Activated effector memory CD4-positive, alpha-beta T cell treated with anti-CD3 and anti-CD28 coated beads, Interleukin-2, amount 50 U/mL, for 16 hours (primary cell): ENCODE results near the gene NCKAP5.

Experiments used
- DNase-seq: peaks from one replicate; pipeline ENCODE4 v3.0.0-alpha.2; 2020

Gene NCKAP5

DNA sequence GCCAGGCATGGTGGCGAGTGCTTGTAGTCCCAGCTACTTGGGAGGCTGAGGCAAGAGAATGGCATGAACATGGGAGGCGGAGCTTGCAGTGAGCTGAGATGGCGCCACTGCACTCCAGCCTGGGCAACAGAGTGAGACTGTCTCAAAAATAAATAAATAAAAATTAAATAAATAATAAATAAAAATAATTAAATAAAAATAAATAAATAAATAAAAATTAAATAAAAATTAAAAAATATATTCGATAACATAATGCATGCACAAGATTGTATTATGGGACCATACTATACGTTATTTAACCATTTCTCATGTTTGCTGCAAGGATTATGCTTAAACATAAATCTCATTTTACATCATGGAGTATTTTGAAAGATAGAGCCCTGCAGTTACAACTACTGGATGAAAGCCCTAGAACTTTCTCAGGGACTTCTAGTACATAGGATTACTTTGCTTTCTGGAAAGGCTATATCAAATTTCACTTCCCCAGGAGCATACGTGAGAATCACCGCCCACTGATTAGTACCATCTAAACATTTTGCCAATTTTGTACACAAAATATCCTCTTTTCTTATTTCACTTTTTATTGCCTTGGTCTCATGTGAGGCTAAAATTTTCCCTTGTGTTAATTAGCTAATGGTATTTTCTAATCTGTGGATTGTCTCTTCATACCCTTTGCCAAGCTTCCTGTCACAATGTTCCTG lies 664.0 kb downstream of the NCKAP5 start:
- DNase-seq, result no peak

GRCh38 chr2:132902626-132903025 lies 665.6 kb downstream of the NCKAP5 start:
- DNase-seq, result no peak

GRCh38 chr2:132901661-132902060 lies 666.6 kb downstream of the NCKAP5 start:
- DNase-seq, result no peak

DNA sequence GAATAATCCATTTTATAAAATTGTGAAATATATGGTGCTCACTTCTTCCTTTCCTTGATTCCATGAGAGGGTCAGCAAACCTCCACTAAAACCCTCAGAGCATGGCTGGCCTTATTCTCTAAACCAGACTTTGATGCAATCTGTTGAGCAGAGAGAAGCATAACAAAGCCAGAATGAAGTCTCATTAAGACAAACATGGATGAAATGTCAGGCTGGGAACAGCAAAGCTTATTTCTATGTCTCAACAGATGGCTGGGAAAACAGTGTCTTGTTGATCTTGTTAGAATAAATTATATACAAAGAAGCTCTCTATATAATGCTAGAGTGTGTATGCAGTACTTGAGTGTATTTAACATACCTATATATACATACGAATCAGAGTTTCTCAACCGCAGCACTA lies 671.2 kb downstream of the NCKAP5 start:
- DNase-seq, result no peak

DNA sequence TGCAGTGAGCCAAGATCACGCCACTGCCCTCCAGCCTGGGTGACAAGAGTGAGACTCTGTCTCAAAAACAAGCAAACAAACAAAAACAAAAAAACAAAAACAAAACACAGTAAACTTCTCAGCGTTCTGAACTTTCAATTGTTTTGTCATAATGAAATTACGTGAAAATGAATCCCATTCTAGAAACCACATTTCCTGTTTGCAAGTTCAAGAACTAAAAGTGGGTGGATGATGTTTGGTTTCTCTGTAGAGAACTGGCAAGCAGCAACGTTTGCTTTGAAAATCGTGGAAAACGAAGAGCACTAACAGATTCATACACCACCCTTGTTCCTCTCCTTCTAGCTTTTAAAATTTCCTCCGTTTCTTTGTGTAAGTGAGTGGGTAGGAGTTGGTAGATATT lies 672.2 kb downstream of the NCKAP5 start:
- no peak for DNase-seq

GRCh38 chr2:132891498-132891897 lies 676.8 kb downstream of the NCKAP5 start:
- DNase-seq, result no peak

GRCh38 chr2:132886574-132886973 lies 681.7 kb downstream of the NCKAP5 start:
- no peak for DNase-seq

- DNase-seq, result no peak
These were observed 683.6 kb downstream of the NCKAP5 start for GRCh38 chr2:132884705-132885104.

GRCh38 chr2:132884292-132884691 lies 684.0 kb downstream of the NCKAP5 start:
- DNase-seq, result no peak

GRCh38 chr2:132883430-132883829 lies 684.8 kb downstream of the NCKAP5 start:
- no peak for DNase-seq

GRCh38 chr2:132881546-132881945 lies 686.7 kb downstream of the NCKAP5 start:
- no peak for DNase-seq

DNA sequence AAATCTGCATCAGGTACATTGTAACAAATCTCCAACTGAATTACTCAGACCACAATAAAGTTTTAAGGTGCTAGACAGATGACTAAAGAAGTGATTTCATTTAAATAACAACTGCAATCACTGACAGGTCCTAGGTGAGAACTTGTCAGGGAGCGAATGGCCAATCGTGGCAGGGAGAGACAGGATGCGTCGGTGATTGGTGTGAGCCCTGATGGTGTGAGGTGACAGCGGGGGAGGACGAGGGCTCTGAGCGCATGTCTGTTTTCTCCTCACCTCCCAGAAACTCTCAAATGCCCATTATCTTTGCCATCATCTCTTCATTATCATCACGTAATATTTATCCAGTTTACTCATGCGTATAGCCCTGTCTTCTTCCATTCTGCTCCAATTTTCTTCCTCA lies 690.3 kb downstream of the NCKAP5 start:
- DNase-seq, result no peak

- DNase-seq, result no peak
These were observed 691.4 kb downstream of the NCKAP5 start for GRCh38 chr2:132876745-132877391.

GRCh38 chr2:132875193-132875592 lies 693.1 kb downstream of the NCKAP5 start:
- no peak for DNase-seq

DNA sequence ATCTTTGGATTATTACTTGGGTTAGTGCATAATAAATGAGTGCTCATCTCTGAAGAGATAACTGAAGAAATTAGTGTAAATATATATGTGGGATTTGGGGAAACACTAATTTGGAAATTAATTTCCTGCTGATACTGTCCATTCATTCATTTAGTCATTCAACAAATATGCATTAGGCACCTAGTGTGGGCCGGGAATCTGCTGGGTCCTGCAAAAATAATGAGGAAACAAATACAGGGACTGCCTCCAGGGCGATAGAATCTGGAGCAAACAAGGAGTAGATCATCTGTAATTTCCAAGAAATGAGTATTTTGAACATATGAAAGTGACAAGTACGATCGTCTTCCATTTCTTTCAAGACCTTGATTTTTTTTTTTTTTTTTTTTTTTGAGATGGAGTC lies 694.5 kb downstream of the NCKAP5 start:
- no peak for DNase-seq

- no peak for DNase-seq
These were observed 696.4 kb downstream of the NCKAP5 start for GRCh38 chr2:132871831-132872230.

GRCh38 chr2:132863961-132864360 lies 704.3 kb downstream of the NCKAP5 start:
- no peak for DNase-seq

- DNase-seq, result no peak
These were observed 708.0 kb downstream of the NCKAP5 start for GRCh38 chr2:132860220-132860619.

GRCh38 chr2:132859590-132859989 lies 708.7 kb downstream of the NCKAP5 start:
- DNase-seq, result no peak

DNA sequence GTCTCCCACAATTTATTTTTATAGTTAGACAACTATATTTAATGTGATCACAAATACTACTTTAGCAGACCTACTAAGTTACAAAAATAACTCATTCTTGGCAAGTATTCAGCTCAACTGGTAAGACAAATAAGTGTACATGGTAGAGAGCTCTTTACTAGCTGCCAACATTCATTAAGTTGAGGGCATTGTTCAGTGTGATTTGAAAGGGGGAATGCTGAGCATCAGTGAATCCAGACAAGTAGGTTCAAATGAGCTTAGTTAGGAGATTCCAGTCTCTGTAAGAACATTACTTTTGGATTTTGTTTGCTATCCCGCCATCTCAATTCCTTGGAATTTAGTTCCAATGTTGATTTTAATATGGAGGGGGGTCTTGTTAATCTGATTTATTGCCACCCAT lies 710.9 kb downstream of the NCKAP5 start:
- no peak for DNase-seq

DNA sequence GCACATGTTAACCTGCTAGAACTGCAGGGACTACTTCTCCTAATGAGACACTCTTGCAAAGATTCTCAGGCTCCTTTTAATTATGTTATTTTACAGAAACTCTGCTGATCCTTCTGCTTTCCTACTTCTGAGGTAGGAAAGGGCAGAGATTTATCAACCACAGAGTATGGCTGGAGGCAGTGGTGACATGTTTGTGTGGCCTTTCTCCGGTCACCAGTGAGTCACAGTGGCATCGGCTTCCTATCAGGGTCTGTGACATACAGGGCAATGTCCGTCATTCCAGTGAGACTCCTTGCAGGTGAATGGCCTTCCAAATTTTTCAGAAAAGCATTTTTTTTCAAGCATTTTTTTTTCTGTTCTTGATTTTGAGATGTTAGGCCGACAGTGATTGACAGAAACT lies 717.6 kb downstream of the NCKAP5 start:
- no peak for DNase-seq

DNA sequence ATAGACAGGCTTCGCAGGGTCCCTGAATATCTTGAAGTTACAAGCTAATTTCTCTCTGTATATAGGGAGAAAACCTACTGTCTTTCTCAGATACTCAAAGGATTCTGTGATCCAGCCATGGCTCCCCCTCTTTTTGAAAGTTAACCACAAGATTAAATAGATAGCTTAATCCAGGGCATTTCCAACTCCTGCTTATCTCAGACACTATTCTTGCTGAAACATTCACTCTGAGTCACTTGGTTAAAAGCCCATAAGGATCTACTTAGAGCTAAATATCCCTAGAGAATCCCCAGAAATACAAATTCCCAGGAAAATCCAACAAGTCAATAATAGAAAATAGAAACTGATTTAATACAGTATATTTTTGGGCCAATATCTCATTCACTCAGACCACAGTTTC lies 719.1 kb downstream of the NCKAP5 start:
- DNase-seq, result no peak

- DNase-seq, result no peak
These were observed 722.9 kb downstream of the NCKAP5 start for GRCh38 chr2:132845339-132845738.

- DNase-seq, result no peak
These were observed 723.7 kb downstream of the NCKAP5 start for GRCh38 chr2:132844585-132844984.

GRCh38 chr2:132837769-132838168 lies 730.5 kb downstream of the NCKAP5 start:
- DNase-seq, result no peak
